HL-60 (cell line): Measurements from ENCODE around the gene MAML1.

Source experiments
- DNase-seq, 2 experiments: peaks; one replicate each; pipeline ENCODE4 v3.0.0-alpha.2; 2010 to 2020; ENCODE audit warnings: low read depth in 1 of 2, low spot score in 1 of 2
- H3K27ac ChIP-seq: fragments of 250-450 bp; sonication (Bioruptor Pico); replicated peaks from 2 replicates; pipeline ENCODE4 v1.5.1; 2020; ENCODE audit warnings: mild to moderate bottlenecking, moderate library complexity
- H3K27me3 ChIP-seq: fragments of 250-450 bp; sonication (Bioruptor Pico); 2 replicates; pipeline ENCODE4 v1.5.1; 2021; ENCODE audit warnings: mild to moderate bottlenecking, moderate library complexity; ENCODE audit not compliant: insufficient read depth, poor library complexity, severe bottlenecking
- H3K4me3 ChIP-seq: replicated peaks from 2 replicates; pipeline ENCODE4 v1.5.1; 2011; ENCODE audit warnings: mild to moderate bottlenecking, control low read depth, low read length; ENCODE audit not compliant: insufficient read depth
- GABPA ChIP-seq: IDR thresholded peaks from 2 replicates; pipeline ENCODE4 v1.6.1; 2012; ENCODE audit warnings: low read depth
- POLR2AphosphoS5 ChIP-seq: IDR thresholded peaks from 2 replicates; pipeline ENCODE4 v1.6.1; 2012; ENCODE audit warnings: low read depth
- SPI1 ChIP-seq: IDR thresholded peaks from 2 replicates; pipeline ENCODE4 v1.6.1; 2012; ENCODE audit warnings: low read depth, mild to moderate bottlenecking, borderline replicate concordance
- TF ChIP-seq, protein P1 (sequence below): IDR thresholded peaks from one replicate; pipeline ENCODE4 v1.5.1; 2011; ENCODE audit warnings: low read length, control low read depth, inconsistent platforms; ENCODE audit not compliant: insufficient read depth
- TF ChIP-seq, protein P2 (sequence below): IDR thresholded peaks from 2 replicates; pipeline ENCODE4 v1.6.1; 2012; ENCODE audit warnings: low read depth; ENCODE audit not compliant: insufficient replicate concordance

MAML1 gene

DNA sequence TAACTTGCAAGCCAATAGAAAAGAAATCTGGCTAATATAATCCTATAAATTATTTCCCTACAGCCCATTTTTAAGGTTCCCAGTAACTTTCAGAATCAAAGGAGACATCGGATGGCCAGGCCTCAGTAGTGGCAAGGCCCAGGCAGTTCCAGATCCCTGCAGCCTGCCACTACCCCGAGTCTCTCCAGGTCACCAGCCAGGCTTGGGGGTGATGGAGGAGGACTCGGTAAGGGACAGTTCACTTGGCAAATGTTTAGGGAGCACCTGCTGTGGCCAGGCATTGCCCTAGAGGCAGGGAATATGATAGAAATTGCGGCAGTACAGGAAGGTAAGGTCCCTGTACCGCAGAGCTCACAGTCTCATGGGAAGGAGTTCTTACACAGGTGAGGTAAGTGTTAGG, 46.0 kb downstream of the MAML1 start:
- no peak for DNase-seq
- peak overlapping the region; percentile 47 for H3K27ac ChIP-seq
- no peak overlapping the region for H3K4me3 ChIP-seq
- TF ChIP-seq POLR2AphosphoS5, result no peak
- TF ChIP-seq, protein P1, sequence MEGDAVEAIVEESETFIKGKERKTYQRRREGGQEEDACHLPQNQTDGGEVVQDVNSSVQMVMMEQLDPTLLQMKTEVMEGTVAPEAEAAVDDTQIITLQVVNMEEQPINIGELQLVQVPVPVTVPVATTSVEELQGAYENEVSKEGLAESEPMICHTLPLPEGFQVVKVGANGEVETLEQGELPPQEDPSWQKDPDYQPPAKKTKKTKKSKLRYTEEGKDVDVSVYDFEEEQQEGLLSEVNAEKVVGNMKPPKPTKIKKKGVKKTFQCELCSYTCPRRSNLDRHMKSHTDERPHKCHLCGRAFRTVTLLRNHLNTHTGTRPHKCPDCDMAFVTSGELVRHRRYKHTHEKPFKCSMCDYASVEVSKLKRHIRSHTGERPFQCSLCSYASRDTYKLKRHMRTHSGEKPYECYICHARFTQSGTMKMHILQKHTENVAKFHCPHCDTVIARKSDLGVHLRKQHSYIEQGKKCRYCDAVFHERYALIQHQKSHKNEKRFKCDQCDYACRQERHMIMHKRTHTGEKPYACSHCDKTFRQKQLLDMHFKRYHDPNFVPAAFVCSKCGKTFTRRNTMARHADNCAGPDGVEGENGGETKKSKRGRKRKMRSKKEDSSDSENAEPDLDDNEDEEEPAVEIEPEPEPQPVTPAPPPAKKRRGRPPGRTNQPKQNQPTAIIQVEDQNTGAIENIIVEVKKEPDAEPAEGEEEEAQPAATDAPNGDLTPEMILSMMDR, result no peak
- TF ChIP-seq SPI1, result no peak
- TF ChIP-seq, protein P2, sequence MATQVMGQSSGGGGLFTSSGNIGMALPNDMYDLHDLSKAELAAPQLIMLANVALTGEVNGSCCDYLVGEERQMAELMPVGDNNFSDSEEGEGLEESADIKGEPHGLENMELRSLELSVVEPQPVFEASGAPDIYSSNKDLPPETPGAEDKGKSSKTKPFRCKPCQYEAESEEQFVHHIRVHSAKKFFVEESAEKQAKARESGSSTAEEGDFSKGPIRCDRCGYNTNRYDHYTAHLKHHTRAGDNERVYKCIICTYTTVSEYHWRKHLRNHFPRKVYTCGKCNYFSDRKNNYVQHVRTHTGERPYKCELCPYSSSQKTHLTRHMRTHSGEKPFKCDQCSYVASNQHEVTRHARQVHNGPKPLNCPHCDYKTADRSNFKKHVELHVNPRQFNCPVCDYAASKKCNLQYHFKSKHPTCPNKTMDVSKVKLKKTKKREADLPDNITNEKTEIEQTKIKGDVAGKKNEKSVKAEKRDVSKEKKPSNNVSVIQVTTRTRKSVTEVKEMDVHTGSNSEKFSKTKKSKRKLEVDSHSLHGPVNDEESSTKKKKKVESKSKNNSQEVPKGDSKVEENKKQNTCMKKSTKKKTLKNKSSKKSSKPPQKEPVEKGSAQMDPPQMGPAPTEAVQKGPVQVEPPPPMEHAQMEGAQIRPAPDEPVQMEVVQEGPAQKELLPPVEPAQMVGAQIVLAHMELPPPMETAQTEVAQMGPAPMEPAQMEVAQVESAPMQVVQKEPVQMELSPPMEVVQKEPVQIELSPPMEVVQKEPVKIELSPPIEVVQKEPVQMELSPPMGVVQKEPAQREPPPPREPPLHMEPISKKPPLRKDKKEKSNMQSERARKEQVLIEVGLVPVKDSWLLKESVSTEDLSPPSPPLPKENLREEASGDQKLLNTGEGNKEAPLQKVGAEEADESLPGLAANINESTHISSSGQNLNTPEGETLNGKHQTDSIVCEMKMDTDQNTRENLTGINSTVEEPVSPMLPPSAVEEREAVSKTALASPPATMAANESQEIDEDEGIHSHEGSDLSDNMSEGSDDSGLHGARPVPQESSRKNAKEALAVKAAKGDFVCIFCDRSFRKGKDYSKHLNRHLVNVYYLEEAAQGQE, result no peak
- TF ChIP-seq GABPA, result no peak
- no peaks in the 10 kb centered on the region for H3K27me3 ChIP-seq

DNA sequence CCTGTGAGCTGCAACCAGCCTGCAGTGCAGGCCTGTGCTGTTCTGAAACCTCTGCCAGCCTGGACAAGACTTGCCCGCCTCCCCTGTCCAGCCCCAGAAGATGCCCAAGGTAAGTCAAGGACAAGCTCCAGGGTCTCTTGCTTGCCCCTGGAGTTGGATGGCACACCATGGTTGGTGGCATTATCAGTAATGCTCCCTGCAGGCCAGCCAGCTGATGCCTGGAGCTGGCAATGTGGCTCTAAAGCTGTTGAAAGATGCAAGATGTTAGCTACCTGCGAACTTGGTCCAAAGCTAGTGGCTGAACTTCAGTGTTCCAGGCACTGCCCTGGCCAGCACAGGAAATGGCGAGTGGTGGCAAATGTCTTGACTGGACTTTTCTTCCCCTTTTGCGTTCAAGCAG, 47.2 kb downstream of the MAML1 start:
- Histone ChIP-seq H3K4me3 (no peak overlapping the region), H3K27ac (peak overlapping the region; percentile 47), H3K27me3 (no peaks in the 10 kb centered on the region)
- DNase-seq, result no peak
- TF ChIP-seq POLR2AphosphoS5 (no peak), GABPA (no peak), SPI1 (no peak)
- TF ChIP-seq, protein P2, result no peak
- TF ChIP-seq, protein P1, result no peak

DNA sequence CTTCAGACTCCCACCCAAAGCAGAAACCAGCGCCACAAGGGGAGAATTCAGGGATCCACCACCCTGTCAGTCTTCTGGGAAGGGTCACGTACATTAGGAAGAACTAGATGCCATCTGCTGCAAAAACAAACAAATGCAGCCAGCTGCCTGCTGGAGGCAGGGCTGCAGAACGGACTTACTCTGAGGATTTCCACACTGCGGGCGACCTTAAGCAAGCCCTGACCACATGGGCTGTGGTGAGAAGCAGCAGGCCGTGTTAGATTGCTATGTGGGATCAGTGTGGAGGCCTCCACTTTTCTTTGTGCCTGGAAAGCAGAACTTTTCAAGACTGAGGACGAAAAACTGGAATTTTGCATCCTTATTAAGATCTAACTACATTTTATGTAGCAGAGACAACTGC, 47.7 kb downstream of the MAML1 start:
- peak; percentile 82 to 97 for DNase-seq
- TF ChIP-seq POLR2AphosphoS5, result peak; percentile 98
- TF ChIP-seq, protein P2, result no peak
- Histone ChIP-seq H3K27ac (peak overlapping the region; percentile 47), H3K4me3 (no peak overlapping the region), H3K27me3 (no peaks in the 10 kb centered on the region)

DNA sequence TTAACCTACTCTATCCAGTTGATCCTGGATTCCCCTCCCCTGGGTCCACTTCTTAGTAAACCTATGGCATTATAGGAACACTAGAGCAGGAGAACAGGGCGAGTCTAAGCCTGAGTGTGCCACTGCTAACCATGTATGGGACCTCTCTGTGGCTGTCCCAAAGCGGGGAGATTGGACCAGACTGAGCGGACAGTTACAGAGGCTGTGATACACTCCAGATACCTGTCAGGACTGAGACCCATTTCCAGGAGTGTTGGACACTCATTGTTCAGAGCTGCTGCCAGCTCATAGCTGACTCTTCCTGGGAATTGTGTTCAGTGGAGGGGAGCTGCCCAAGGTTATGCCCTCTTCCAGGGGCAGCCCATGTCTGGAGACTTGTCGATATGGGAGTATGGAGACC, 49.2 kb downstream of the MAML1 start:
- TF ChIP-seq, protein P2, result no peak
- TF ChIP-seq, protein P1, result no peak
- no peak for TF ChIP-seq SPI1
- no peak for TF ChIP-seq POLR2AphosphoS5
- H3K27me3 ChIP-seq, result no peaks in the 10 kb centered on the region
- H3K4me3 ChIP-seq, result no peak overlapping the region
- DNase-seq, result no peak
- H3K27ac ChIP-seq, result no peak overlapping the region
